Measurements from ENCODE around the gene ACTL6B. TPM values are rescaled to one million over a fixed set of nuclear protein-coding genes. Genes with fewer than 3 reads are reported as not detected.

Gene ACTL6B
- total RNA-seq, 1 experiment from 2014 or later = not detected

- Histone ChIP-seq H3K36me3 (ENCODE audit: control insufficient read depth, insufficient read depth, low read length) (no peaks in the 10 kb centered on the region), H3K27me3 (replicated peaks; ENCODE audit: control insufficient read depth, insufficient read depth, low read length) (no peaks in the 10 kb centered on the region), H3K4me1 (peaks cover 17% of the 10 kb centered on the region), H3K9me3 (no peaks in the 10 kb centered on the region), H3K4me3 (ENCODE audit: low read depth, low read length) (peak overlapping the region; percentile 67)
- Mint-ChIP-seq H3K4me3 (ENCODE audit: unreplicated experiment) (peak overlapping the region; percentile 91), H3K4me1 (ENCODE audit: low read depth, unreplicated experiment) (no peaks in the 10 kb centered on the region), H3K27ac (ENCODE audit: unreplicated experiment) (no peak overlapping the region), H3K27me3 (ENCODE audit: insufficient read depth, unreplicated experiment) (no peaks in the 10 kb centered on the region), H3K36me3 (ENCODE audit: insufficient read depth, unreplicated experiment) (peaks cover 17% of the 10 kb centered on the region), H3K9me3 (ENCODE audit: unreplicated experiment) (no peaks in the 10 kb centered on the region)
- BruUV-seq (replicated peaks) = no TSS peak
- no peak for TF ChIP-seq CTCF (IDR thresholded peaks at IDR 0.05; ENCODE audit: insufficient read depth in 1 of 2, low read depth in 1 of 2, low read length in 1 of 2, severe bottlenecking in 1 of 2, unreplicated experiment in 1 of 2)
- intact Hi-C loops (cut with micrococcal nuclease; ENCODE audit: unreplicated experiment) = no loop called here
- CTCF ChIA-PET = interaction anchor here (1.5 to 2.2 kb wide), 3 partner anchors 20 to 99 kb away, joined by 6 to 10 read pairs (median 6); partner anchors contain the start of genes FBXO24, LRCH4 and POP7
- POLR2A ChIA-PET = interaction anchor here (1.8 kb wide), 1 partner anchor 21 kb away, joined by 10 read pairs; the partner anchor contains the start of genes FBXO24 and LRCH4
- DNase-seq = no peak
Observed at GRCh38 chr7:100606313-100606712, 49.9 kb downstream of the ACTL6B start.

- Histone ChIP-seq H3K9me3 (no peaks in the 10 kb centered on the region), H3K36me3 (ENCODE audit: control insufficient read depth, insufficient read depth, low read length) (no peaks in the 10 kb centered on the region), H3K4me1 (peaks cover 16% of the 10 kb centered on the region), H3K4me3 (ENCODE audit: low read depth, low read length) (peak overlapping the region; percentile 67), H3K27me3 (replicated peaks; ENCODE audit: control insufficient read depth, insufficient read depth, low read length) (no peaks in the 10 kb centered on the region)
- H3K27ac Mint-ChIP-seq (ENCODE audit: unreplicated experiment) = peak overlapping the region; percentile 74
- intact Hi-C loops (cut with micrococcal nuclease; ENCODE audit: unreplicated experiment) = loop anchor here (1.0 to 2.0 kb wide), 6 partner anchors 18 to 120 kb away; partner anchors contain the start of genes FBXO24, GNB2 and LRCH4
- peak overlapping the region; percentile 91 for H3K4me3 Mint-ChIP-seq (ENCODE audit: unreplicated experiment)
- H3K36me3 Mint-ChIP-seq (ENCODE audit: insufficient read depth, unreplicated experiment) = peaks cover 14% of the 10 kb centered on the region
- ChIA-PET CTCF (interaction anchor here (0.6 to 2.2 kb wide), 4 partner anchors 19 to 100 kb away, joined by 6 to 10 read pairs (median 7); partner anchors contain the start of genes FBXO24, LRCH4 and POP7), POLR2A (interaction anchor here (1.8 kb wide), 1 partner anchor 20 kb away, joined by 10 read pairs; the partner anchor contains the start of genes FBXO24 and LRCH4)
- H3K9me3 Mint-ChIP-seq (ENCODE audit: unreplicated experiment) = no peaks in the 10 kb centered on the region
- no peaks in the 10 kb centered on the region for H3K4me1 Mint-ChIP-seq (ENCODE audit: low read depth, unreplicated experiment)
- no TSS peak for BruUV-seq (replicated peaks)
- DNase-seq = peak; percentile 78 to 80
- TF ChIP-seq CTCF (IDR thresholded peaks at IDR 0.05; ENCODE audit: insufficient read depth in 1 of 2, low read depth in 1 of 2, low read length in 1 of 2, severe bottlenecking in 1 of 2, unreplicated experiment in 1 of 2) = no peak
- no peaks in the 10 kb centered on the region for H3K27me3 Mint-ChIP-seq (ENCODE audit: insufficient read depth, unreplicated experiment)
Observed at GRCh38 chr7:100604976-100605911, 51.0 kb downstream of the ACTL6B start.

Measured in Caco-2 (cell line).